VCaP (cell line): ENCODE data around the gene TP53AIP1.

Experiments
- H3K27ac ChIP-seq: fragments of 450-650 bp; 2 replicates; pipeline ENCODE4 v1.5.1; 2017
- CTCF ChIP-seq: fragments of 450-650 bp; conservative IDR thresholded peaks from 2 replicates; pipeline ENCODE4 v1.5.1; 2017; ENCODE audit warnings: mild to moderate bottlenecking, moderate library complexity

TP53AIP1 gene

GRCh38 chr11:128888034-128888985, 54.4 kb downstream of the TP53AIP1 start:
- TF ChIP-seq CTCF, result no peak
- H3K27ac ChIP-seq, result no peak overlapping the region

GRCh38 chr11:128886406-128887124, 56.1 kb downstream of the TP53AIP1 start:
- H3K27ac ChIP-seq, result no peak overlapping the region
- TF ChIP-seq CTCF, result peak; percentile 82
